SK-N-SH (cell line): ENCODE results near the gene ZNF627. TPM values are rescaled to one million over a fixed set of nuclear protein-coding genes. Genes with fewer than 3 reads are reported as not detected.

Source experiments
- CTCF ChIA-PET: fragments of 300-600, 350-600 bp; formaldehyde crosslinking; extraction: SDS; loops from one replicate; lab custom pipeline; 2021; lab: Yijun Ruan, JAX
- POLR2A ChIA-PET: fragments of 350-600 bp; sonication (Branson Sonifier 250); formaldehyde crosslinking; extraction: SDS; loops from one replicate; lab custom pipeline; 2020; ENCODE audit warnings: antibody characterized with exemption, inconsistent platforms; lab: Yijun Ruan, JAX
- DNase-seq: peaks from one replicate; pipeline ENCODE4 v3.0.0; 2012
- H2AFZ ChIP-seq: fragments of 200-600 bp; sonication (generic); 2 replicates; pipeline ENCODE4 v1.8.1; 2016; ENCODE audit warnings: antibody characterized with exemption, mild to moderate bottlenecking, low read depth
- H3F3A ChIP-seq: fragments of 200-600 bp; sonication (generic); replicated peaks from 2 replicates; pipeline ENCODE3; 2016; ENCODE audit warnings: antibody characterized with exemption, mild to moderate bottlenecking; ENCODE audit not compliant: insufficient read depth
- H3K27ac ChIP-seq, 2 experiments: fragments of 200-500 bp in 1 of 2; fragments of 200-600 bp in 1 of 2; sonication (Bioruptor generic) in 1 of 2; sonication (generic), shearing (Covaris generic) in 1 of 2; 2 replicates each; pipeline versions ENCODE4 v1.5.1 to v1.6.1; 2014 to 2016; ENCODE audit warnings: low read depth in 2 of 2, inconsistent platforms in 1 of 2, low read length in 1 of 2, mild to moderate bottlenecking in 1 of 2, mixed read lengths in 1 of 2
- H3K27me3 ChIP-seq: fragments of 200-600 bp; sonication (generic), shearing (Covaris generic); 2 replicates; pipeline ENCODE4 v1.6.1; 2016; ENCODE audit warnings: mixed run types; ENCODE audit not compliant: insufficient read depth
- H3K36me3 ChIP-seq, 2 experiments: fragments of 200-500 bp in 1 of 2; fragments of 200-600 bp in 1 of 2; sonication (Bioruptor generic) in 1 of 2; sonication (generic) in 1 of 2; replicated peaks in 1 of 2; 2 replicates each; pipeline versions ENCODE3 to v1.5.1; 2014 to 2016; ENCODE audit warnings: low read length in 1 of 2, mild to moderate bottlenecking in 1 of 2; ENCODE audit not compliant: insufficient read depth in 2 of 2, control insufficient read depth in 1 of 2
- H3K4me1 ChIP-seq, 2 experiments: fragments of 200-500 bp in 1 of 2; fragments of 200-600 bp in 1 of 2; sonication (Bioruptor generic) in 1 of 2; sonication (generic), shearing (Covaris generic) in 1 of 2; 2 replicates each; pipeline versions ENCODE4 v1.5.1 to v1.6.1; 2014 to 2016; ENCODE audit warnings: low read depth in 1 of 2, low read length in 1 of 2, mixed run types in 1 of 2; ENCODE audit not compliant: insufficient read depth in 2 of 2, control insufficient read depth in 1 of 2
- H3K4me2 ChIP-seq: fragments of 200-600 bp; sonication (generic), shearing (Covaris generic); 2 replicates; pipeline ENCODE4 v1.6.1; 2017; ENCODE audit warnings: mixed run types
- H3K4me3 ChIP-seq, 2 experiments: fragments of 200-500 bp in 1 of 2; fragments of 200-600 bp in 1 of 2; sonication (Bioruptor generic) in 1 of 2; sonication (generic), shearing (Covaris generic) in 1 of 2; 2 replicates each; pipeline versions ENCODE4 v1.5.1 to v1.8.1; 2014 to 2016; ENCODE audit warnings: low read depth in 2 of 2, inconsistent platforms in 1 of 2, low read length in 1 of 2, mild to moderate bottlenecking in 1 of 2, mixed read lengths in 1 of 2, moderate library complexity in 1 of 2
- H3K79me2 ChIP-seq: fragments of 200-600 bp; sonication (generic); 2 replicates; pipeline ENCODE4 v1.8.1; 2017; ENCODE audit warnings: mild to moderate bottlenecking; ENCODE audit not compliant: insufficient read depth
- H3K9ac ChIP-seq: fragments of 200-600 bp; sonication (generic); 2 replicates; pipeline ENCODE4 v1.6.1; 2017; ENCODE audit warnings: mixed run types
- H3K9me2 ChIP-seq: fragments of 200-600 bp; sonication (generic); 2 replicates; pipeline ENCODE4 v1.6.1; 2017; ENCODE audit warnings: mixed run types
- H3K9me3 ChIP-seq: fragments of 200-600 bp; sonication (generic); 2 replicates; pipeline ENCODE4 v1.6.1; 2017; ENCODE audit warnings: mixed run types, mild to moderate bottlenecking, moderate library complexity
- H4K20me1 ChIP-seq: fragments of 200-600 bp; sonication (generic); 2 replicates; pipeline ENCODE4 v1.6.1; 2017; ENCODE audit warnings: mild to moderate bottlenecking, mixed run types; ENCODE audit not compliant: insufficient read depth
- CHD2 ChIP-seq: fragments of 150-350 bp; IDR thresholded peaks from 2 replicates; pipeline ENCODE4 v1.6.1; 2018; ENCODE audit warnings: low read length; ENCODE audit not compliant: partially characterized antibody
- CTCF ChIP-seq: fragments of 200-600 bp; sonication (generic); IDR thresholded peaks from 2 replicates; pipeline ENCODE4 v1.6.1; 2017; ENCODE audit warnings: antibody characterized with exemption, mild to moderate bottlenecking, moderate library complexity
- FOXJ3 ChIP-seq: sonication (generic); formaldehyde crosslinking; IDR thresholded peaks from 2 replicates; pipeline ENCODE4 v1.5.1; 2020; ENCODE audit warnings: mild to moderate bottlenecking, missing genetic modification reagents
- GABPA ChIP-seq: IDR thresholded peaks from 2 replicates; pipeline ENCODE4 v1.4.0; 2012; ENCODE audit warnings: low read depth, mild to moderate bottlenecking
- MAX ChIP-seq: IDR thresholded peaks from 2 replicates; pipeline ENCODE4 v1.4.0; 2012; ENCODE audit warnings: low read depth
- NFIC ChIP-seq: IDR thresholded peaks from 2 replicates; pipeline ENCODE4 v1.4.0; 2012; ENCODE audit warnings: borderline replicate concordance
- RAD21 ChIP-seq: IDR thresholded peaks from 2 replicates; pipeline ENCODE4 v1.6.1; 2012; ENCODE audit warnings: mild to moderate bottlenecking, low read length
- REST ChIP-seq: IDR thresholded peaks from 2 replicates; pipeline ENCODE4 v1.6.1; 2012; ENCODE audit warnings: mild to moderate bottlenecking, low read depth, low read length, moderate library complexity
- SMC3 ChIP-seq: IDR thresholded peaks from 2 replicates; pipeline ENCODE4 v1.6.1; 2012; ENCODE audit warnings: low read depth, low read length, improper control_type of control experiment
- TAF1 ChIP-seq: IDR thresholded peaks from 2 replicates; pipeline ENCODE4 v1.6.1; 2012; ENCODE audit warnings: low read depth, mild to moderate bottlenecking, low read length, moderate library complexity, borderline replicate concordance
- YY1 ChIP-seq: IDR thresholded peaks from 2 replicates; pipeline ENCODE4 v1.4.0; 2012; ENCODE audit warnings: low read depth, mild to moderate bottlenecking
- WGBS: methylation state at CpG from one replicate; pipeline ENCODE4 v1.1.6; 2017; ENCODE audit warnings: low lambda C conversion rate; 5-methylcytosine and 5-hydroxymethylcytosine counted together
- polyA plus RNA-seq, 3 experiments: library from polyadenylated mRNA; depleted of rRNA; stranded (reverse); fragments of >200 nt; gene quantifications; 2 replicates each; pipeline ENCODE4 v1.2.3, GENCODE V29; 2012

The ZNF627 gene
- polyA plus RNA-seq, 1 of the 3 experiments (the other 2 are of a cell fraction), result 5.8 TPM

GRCh38 chr19:11587302-11587974 lies 9.8 kb upstream of the ZNF627 start:
- Histone ChIP-seq H3K79me2 (no peaks in the 10 kb centered on the region), H3F3A (peaks cover 3% of the 10 kb centered on the region), H3K4me1 (no peaks in the 10 kb centered on the region; a peak in 1 of 4 replicates), H2AFZ (peak overlapping the region; percentile 73), H3K27ac (no peak overlapping the region), H3K4me2 (peak overlapping the region; percentile 55; the same call in 1 of the 2 replicates), H3K9me3 (no peaks in the 10 kb centered on the region), H3K9me2 (no peaks in the 10 kb centered on the region), H3K4me3 (peak overlapping the region in 1 of 2 experiments; percentile 57; a peak in 1 of 4 replicates), H4K20me1 (no peaks in the 10 kb centered on the region), H3K36me3 (no peaks in the 10 kb centered on the region), H3K27me3 (no peaks in the 10 kb centered on the region), H3K9ac (no peak overlapping the region)
- WGBS, result 3% methylated on average over 7 of the region's 7 CpGs
- TF ChIP-seq CTCF (peak; percentile 91), MAX (no peak), CHD2 (no peak), RAD21 (peak; percentile 90), SMC3 (peak; percentile 69)
- peak; percentile 85 for DNase-seq
- CTCF ChIA-PET, result interaction anchor here (0.9 to 3.1 kb wide), 7 partner anchors 9 to 293 kb away, joined by 3 to 14 read pairs (median 6); no protein-coding TSS in a partner anchor
- POLR2A ChIA-PET, result interaction anchor here (1.0 kb wide), 1 partner anchor 9 kb away, joined by 3 read pairs; no protein-coding TSS in a partner anchor

GRCh38 chr19:11587975-11588631 lies 9.2 kb upstream of the ZNF627 start:
- ChIA-PET POLR2A (interaction anchor here (1.0 kb wide), 1 partner anchor 8 kb away, joined by 3 read pairs; no protein-coding TSS in a partner anchor), CTCF (interaction anchor here (0.7 to 3.1 kb wide), 11 partner anchors 8 to 294 kb away, joined by 3 to 14 read pairs (median 3); no protein-coding TSS in a partner anchor)
- H3K27me3 ChIP-seq, result no peaks in the 10 kb centered on the region

More at GRCh38 chr19:11587975-11588631, 9.2 kb upstream of the ZNF627 start:
- H3K79me2 ChIP-seq, result no peaks in the 10 kb centered on the region
- H3K36me3 ChIP-seq, result no peaks in the 10 kb centered on the region
- H3K9me3 ChIP-seq, result no peaks in the 10 kb centered on the region
- no peak for DNase-seq
- H3K4me3 ChIP-seq, result peak overlapping the region in 1 of 2 experiments; percentile 57; a peak in 1 of 4 replicates
- H3K4me2 ChIP-seq, result peak overlapping the region; percentile 55; the same call in 1 of the 2 replicates
- no peak overlapping the region for H3K27ac ChIP-seq
- no peaks in the 10 kb centered on the region; a peak in 1 of 4 replicates for H3K4me1 ChIP-seq
- no peak for TF ChIP-seq REST
- TF ChIP-seq GABPA, result no peak
- TF ChIP-seq YY1, result no peak
- no peak for TF ChIP-seq SMC3
- no peak for TF ChIP-seq TAF1
- TF ChIP-seq FOXJ3 (CRISPR knock-in tag), result no peak
- no peak for TF ChIP-seq NFIC
- TF ChIP-seq, all 33 proteins: peak for 0
- Histone ChIP-seq H2AFZ (peak overlapping the region; percentile 73), H4K20me1 (no peaks in the 10 kb centered on the region), H3K9me2 (no peaks in the 10 kb centered on the region), H3K9ac (no peak overlapping the region), H3F3A (peaks cover 3% of the 10 kb centered on the region)
- 52% methylated on average over 12 of the region's 13 CpGs for WGBS
